SK-N-SH (cell line): ENCODE results near the gene MMD. TPM values are rescaled to one million over a fixed set of nuclear protein-coding genes. Genes with fewer than 3 reads are reported as not detected.
"Not testable (repeated sequence)": the region's sequence is repeated elsewhere in the genome, so short reads cannot be mapped to it uniquely, and the experiment has no call there.

ENCODE experiments used
- CTCF ChIA-PET: fragments of 300-600, 350-600 bp; formaldehyde crosslinking; extraction: SDS; loops from one replicate; lab custom pipeline; 2021; lab: Yijun Ruan, JAX
- POLR2A ChIA-PET: fragments of 350-600 bp; sonication (Branson Sonifier 250); formaldehyde crosslinking; extraction: SDS; loops from one replicate; lab custom pipeline; 2020; ENCODE audit warnings: antibody characterized with exemption, inconsistent platforms; lab: Yijun Ruan, JAX
- DNase-seq: peaks from one replicate; pipeline ENCODE4 v3.0.0; 2012
- H2AFZ ChIP-seq: fragments of 200-600 bp; sonication (generic); 2 replicates; pipeline ENCODE4 v1.8.1; 2016; ENCODE audit warnings: antibody characterized with exemption, mild to moderate bottlenecking, low read depth
- H3F3A ChIP-seq: fragments of 200-600 bp; sonication (generic); replicated peaks from 2 replicates; pipeline ENCODE3; 2016; ENCODE audit warnings: antibody characterized with exemption, mild to moderate bottlenecking; ENCODE audit not compliant: insufficient read depth
- H3K27ac ChIP-seq, 2 experiments: fragments of 200-500 bp in 1 of 2; fragments of 200-600 bp in 1 of 2; sonication (Bioruptor generic) in 1 of 2; sonication (generic), shearing (Covaris generic) in 1 of 2; 2 replicates each; pipeline versions ENCODE4 v1.5.1 to v1.6.1; 2014 to 2016; ENCODE audit warnings: low read depth in 2 of 2, inconsistent platforms in 1 of 2, low read length in 1 of 2, mild to moderate bottlenecking in 1 of 2, mixed read lengths in 1 of 2
- H3K27me3 ChIP-seq: fragments of 200-600 bp; sonication (generic), shearing (Covaris generic); 2 replicates; pipeline ENCODE4 v1.6.1; 2016; ENCODE audit warnings: mixed run types; ENCODE audit not compliant: insufficient read depth
- H3K36me3 ChIP-seq, 2 experiments: fragments of 200-500 bp in 1 of 2; fragments of 200-600 bp in 1 of 2; sonication (Bioruptor generic) in 1 of 2; sonication (generic) in 1 of 2; replicated peaks in 1 of 2; 2 replicates each; pipeline versions ENCODE3 to v1.5.1; 2014 to 2016; ENCODE audit warnings: low read length in 1 of 2, mild to moderate bottlenecking in 1 of 2; ENCODE audit not compliant: insufficient read depth in 2 of 2, control insufficient read depth in 1 of 2
- H3K4me1 ChIP-seq, 2 experiments: fragments of 200-500 bp in 1 of 2; fragments of 200-600 bp in 1 of 2; sonication (Bioruptor generic) in 1 of 2; sonication (generic), shearing (Covaris generic) in 1 of 2; 2 replicates each; pipeline versions ENCODE4 v1.5.1 to v1.6.1; 2014 to 2016; ENCODE audit warnings: low read depth in 1 of 2, low read length in 1 of 2, mixed run types in 1 of 2; ENCODE audit not compliant: insufficient read depth in 2 of 2, control insufficient read depth in 1 of 2
- H3K4me2 ChIP-seq: fragments of 200-600 bp; sonication (generic), shearing (Covaris generic); 2 replicates; pipeline ENCODE4 v1.6.1; 2017; ENCODE audit warnings: mixed run types
- H3K4me3 ChIP-seq, 2 experiments: fragments of 200-500 bp in 1 of 2; fragments of 200-600 bp in 1 of 2; sonication (Bioruptor generic) in 1 of 2; sonication (generic), shearing (Covaris generic) in 1 of 2; 2 replicates each; pipeline versions ENCODE4 v1.5.1 to v1.8.1; 2014 to 2016; ENCODE audit warnings: low read depth in 2 of 2, inconsistent platforms in 1 of 2, low read length in 1 of 2, mild to moderate bottlenecking in 1 of 2, mixed read lengths in 1 of 2, moderate library complexity in 1 of 2
- H3K79me2 ChIP-seq: fragments of 200-600 bp; sonication (generic); 2 replicates; pipeline ENCODE4 v1.8.1; 2017; ENCODE audit warnings: mild to moderate bottlenecking; ENCODE audit not compliant: insufficient read depth
- H3K9ac ChIP-seq: fragments of 200-600 bp; sonication (generic); 2 replicates; pipeline ENCODE4 v1.6.1; 2017; ENCODE audit warnings: mixed run types
- H3K9me2 ChIP-seq: fragments of 200-600 bp; sonication (generic); 2 replicates; pipeline ENCODE4 v1.6.1; 2017; ENCODE audit warnings: mixed run types
- H3K9me3 ChIP-seq: fragments of 200-600 bp; sonication (generic); 2 replicates; pipeline ENCODE4 v1.6.1; 2017; ENCODE audit warnings: mixed run types, mild to moderate bottlenecking, moderate library complexity
- H4K20me1 ChIP-seq: fragments of 200-600 bp; sonication (generic); 2 replicates; pipeline ENCODE4 v1.6.1; 2017; ENCODE audit warnings: mild to moderate bottlenecking, mixed run types; ENCODE audit not compliant: insufficient read depth
- CHD2 ChIP-seq: fragments of 150-350 bp; IDR thresholded peaks from 2 replicates; pipeline ENCODE4 v1.6.1; 2018; ENCODE audit warnings: low read length; ENCODE audit not compliant: partially characterized antibody
- EP300 ChIP-seq, 2 experiments: IDR thresholded peaks; 2 replicates each; pipeline versions ENCODE4 v1.4.0 to v1.6.1; 2012; ENCODE audit warnings: borderline replicate concordance in 1 of 2, low read depth in 1 of 2, low read length in 1 of 2
- EZH2phosphoT487 ChIP-seq: fragments of 200-600 bp; sonication (generic); IDR thresholded peaks from 2 replicates; pipeline ENCODE4 v1.6.1; 2017; ENCODE audit warnings: low read depth, mixed run types, mild to moderate bottlenecking, antibody characterized with exemption, moderate library complexity, borderline replicate concordance
- FOXJ3 ChIP-seq: sonication (generic); formaldehyde crosslinking; IDR thresholded peaks from 2 replicates; pipeline ENCODE4 v1.5.1; 2020; ENCODE audit warnings: mild to moderate bottlenecking, missing genetic modification reagents
- JUND ChIP-seq: IDR thresholded peaks from 2 replicates; pipeline ENCODE4 v1.4.0; 2012
- POLR2AphosphoS5 ChIP-seq: IDR thresholded peaks from 2 replicates; pipeline ENCODE4 v1.6.1; 2012; ENCODE audit warnings: low read depth, low read length
- RAD21 ChIP-seq: IDR thresholded peaks from 2 replicates; pipeline ENCODE4 v1.6.1; 2012; ENCODE audit warnings: mild to moderate bottlenecking, low read length
- YY1 ChIP-seq: IDR thresholded peaks from 2 replicates; pipeline ENCODE4 v1.4.0; 2012; ENCODE audit warnings: low read depth, mild to moderate bottlenecking
- WGBS: methylation state at CpG from one replicate; pipeline ENCODE4 v1.1.6; 2017; ENCODE audit warnings: low lambda C conversion rate; 5-methylcytosine and 5-hydroxymethylcytosine counted together
- polyA plus RNA-seq, 3 experiments: library from polyadenylated mRNA; depleted of rRNA; stranded (reverse); fragments of >200 nt; gene quantifications; 2 replicates each; pipeline ENCODE4 v1.2.3, GENCODE V29; 2012
- TF ChIP-seq, protein P1 (sequence below): IDR thresholded peaks from 2 replicates; pipeline ENCODE4 v1.6.1; 2012; ENCODE audit warnings: mild to moderate bottlenecking, low read depth, low read length, moderate library complexity
- TF ChIP-seq, protein P2 (sequence below): fragments of 150-350 bp; IDR thresholded peaks from 2 replicates; pipeline ENCODE4 v1.6.1; 2016; ENCODE audit warnings: mild to moderate bottlenecking, low read depth, low read length
- TF ChIP-seq, protein P3 (sequence below): IDR thresholded peaks from 2 replicates; pipeline ENCODE4; 2012

Gene MMD
- polyA plus RNA-seq, 1 of the 3 experiments (the other 2 are of a cell fraction) = 10.9 TPM

DNA sequence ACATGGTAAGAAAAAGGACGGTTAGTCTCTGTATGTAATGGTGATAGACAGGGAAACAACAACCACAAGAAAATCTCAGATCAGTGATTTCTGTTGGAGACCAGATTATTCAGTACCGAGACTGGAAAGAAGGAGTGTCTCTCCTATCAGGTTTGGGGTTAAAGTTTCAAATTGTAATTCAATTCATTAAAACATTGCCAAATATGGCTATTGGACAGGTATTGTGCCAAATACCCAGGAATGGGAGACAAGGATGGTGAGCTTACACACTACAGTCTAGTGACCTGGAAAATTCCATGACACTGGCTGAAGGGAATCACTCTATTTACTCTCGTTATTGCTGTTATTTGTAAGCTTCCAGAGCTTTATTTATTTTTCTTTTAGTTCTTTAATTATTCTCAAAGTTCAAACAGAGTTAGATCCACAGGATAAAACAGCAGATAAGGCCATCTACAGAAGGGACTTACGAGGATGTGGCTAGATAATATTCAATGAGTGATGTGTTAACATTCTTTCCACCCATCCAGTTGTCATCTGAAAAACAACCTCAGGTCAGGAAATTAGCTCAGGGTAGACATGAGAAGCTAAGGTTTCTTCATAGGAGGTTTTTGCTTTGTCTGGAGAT, 25.1 kb upstream of the MMD start (continued):
- TF ChIP-seq, protein P1, sequence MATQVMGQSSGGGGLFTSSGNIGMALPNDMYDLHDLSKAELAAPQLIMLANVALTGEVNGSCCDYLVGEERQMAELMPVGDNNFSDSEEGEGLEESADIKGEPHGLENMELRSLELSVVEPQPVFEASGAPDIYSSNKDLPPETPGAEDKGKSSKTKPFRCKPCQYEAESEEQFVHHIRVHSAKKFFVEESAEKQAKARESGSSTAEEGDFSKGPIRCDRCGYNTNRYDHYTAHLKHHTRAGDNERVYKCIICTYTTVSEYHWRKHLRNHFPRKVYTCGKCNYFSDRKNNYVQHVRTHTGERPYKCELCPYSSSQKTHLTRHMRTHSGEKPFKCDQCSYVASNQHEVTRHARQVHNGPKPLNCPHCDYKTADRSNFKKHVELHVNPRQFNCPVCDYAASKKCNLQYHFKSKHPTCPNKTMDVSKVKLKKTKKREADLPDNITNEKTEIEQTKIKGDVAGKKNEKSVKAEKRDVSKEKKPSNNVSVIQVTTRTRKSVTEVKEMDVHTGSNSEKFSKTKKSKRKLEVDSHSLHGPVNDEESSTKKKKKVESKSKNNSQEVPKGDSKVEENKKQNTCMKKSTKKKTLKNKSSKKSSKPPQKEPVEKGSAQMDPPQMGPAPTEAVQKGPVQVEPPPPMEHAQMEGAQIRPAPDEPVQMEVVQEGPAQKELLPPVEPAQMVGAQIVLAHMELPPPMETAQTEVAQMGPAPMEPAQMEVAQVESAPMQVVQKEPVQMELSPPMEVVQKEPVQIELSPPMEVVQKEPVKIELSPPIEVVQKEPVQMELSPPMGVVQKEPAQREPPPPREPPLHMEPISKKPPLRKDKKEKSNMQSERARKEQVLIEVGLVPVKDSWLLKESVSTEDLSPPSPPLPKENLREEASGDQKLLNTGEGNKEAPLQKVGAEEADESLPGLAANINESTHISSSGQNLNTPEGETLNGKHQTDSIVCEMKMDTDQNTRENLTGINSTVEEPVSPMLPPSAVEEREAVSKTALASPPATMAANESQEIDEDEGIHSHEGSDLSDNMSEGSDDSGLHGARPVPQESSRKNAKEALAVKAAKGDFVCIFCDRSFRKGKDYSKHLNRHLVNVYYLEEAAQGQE = no peak
- TF ChIP-seq, protein P2, sequence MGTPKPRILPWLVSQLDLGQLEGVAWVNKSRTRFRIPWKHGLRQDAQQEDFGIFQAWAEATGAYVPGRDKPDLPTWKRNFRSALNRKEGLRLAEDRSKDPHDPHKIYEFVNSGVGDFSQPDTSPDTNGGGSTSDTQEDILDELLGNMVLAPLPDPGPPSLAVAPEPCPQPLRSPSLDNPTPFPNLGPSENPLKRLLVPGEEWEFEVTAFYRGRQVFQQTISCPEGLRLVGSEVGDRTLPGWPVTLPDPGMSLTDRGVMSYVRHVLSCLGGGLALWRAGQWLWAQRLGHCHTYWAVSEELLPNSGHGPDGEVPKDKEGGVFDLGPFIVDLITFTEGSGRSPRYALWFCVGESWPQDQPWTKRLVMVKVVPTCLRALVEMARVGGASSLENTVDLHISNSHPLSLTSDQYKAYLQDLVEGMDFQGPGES = no peak
- no peak for TF ChIP-seq CHD2
- TF ChIP-seq JUND = no peak
- TF ChIP-seq EP300 (IDR thresholded peaks at IDR 0.05; ENCODE audit: borderline replicate concordance in 1 of 2, low read depth in 1 of 2, low read length in 1 of 2) = no peak
- TF ChIP-seq POLR2AphosphoS5 = no peak
- TF ChIP-seq FOXJ3 (CRISPR knock-in tag) = no peak
- TF ChIP-seq RAD21 = no peak
- TF ChIP-seq YY1 = no peak
- no peak for TF ChIP-seq EZH2phosphoT487
- TF ChIP-seq, protein P3, sequence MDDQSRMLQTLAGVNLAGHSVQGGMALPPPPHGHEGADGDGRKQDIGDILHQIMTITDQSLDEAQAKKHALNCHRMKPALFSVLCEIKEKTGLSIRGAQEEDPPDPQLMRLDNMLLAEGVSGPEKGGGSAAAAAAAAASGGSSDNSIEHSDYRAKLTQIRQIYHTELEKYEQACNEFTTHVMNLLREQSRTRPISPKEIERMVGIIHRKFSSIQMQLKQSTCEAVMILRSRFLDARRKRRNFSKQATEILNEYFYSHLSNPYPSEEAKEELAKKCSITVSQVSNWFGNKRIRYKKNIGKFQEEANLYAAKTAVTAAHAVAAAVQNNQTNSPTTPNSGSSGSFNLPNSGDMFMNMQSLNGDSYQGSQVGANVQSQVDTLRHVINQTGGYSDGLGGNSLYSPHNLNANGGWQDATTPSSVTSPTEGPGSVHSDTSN = no peak

DNA sequence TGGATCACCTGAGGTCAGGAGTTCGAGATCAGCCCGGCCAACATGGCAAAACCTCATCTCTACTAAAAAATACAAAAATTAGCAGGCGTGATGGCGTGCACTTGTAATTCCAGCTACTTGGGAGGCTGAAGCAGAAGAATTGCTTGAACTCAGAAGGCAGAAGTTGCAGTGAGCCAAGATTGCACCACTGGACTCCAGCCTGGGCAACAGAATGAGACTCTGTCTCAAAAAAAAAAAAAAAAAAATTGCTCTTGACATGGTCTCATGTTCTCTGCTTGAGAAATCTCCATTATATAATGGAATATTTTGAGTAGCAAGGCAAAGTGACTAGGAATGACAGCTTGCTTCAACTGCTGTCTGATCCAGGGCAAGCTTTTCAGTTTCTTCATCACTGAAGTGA, 24.4 kb upstream of the MMD start:
- H3K9me2 ChIP-seq, DNase-seq, H3K27me3 ChIP-seq, H3K9ac ChIP-seq, H3K4me2 ChIP-seq, H3K4me3 ChIP-seq, H4K20me1 ChIP-seq, H3K9me3 ChIP-seq, H3F3A ChIP-seq, H3K27ac ChIP-seq, POLR2A ChIA-PET, H3K36me3 ChIP-seq, H3K79me2 ChIP-seq, H2AFZ ChIP-seq, CTCF ChIA-PET: not testable (repeated sequence)
- 93% methylated on average over 4 of the region's 4 CpGs for WGBS
- peaks cover 20 to 35% of the 10 kb centered on the region in 2 experiments; a peak in 2 of 4 replicates for H3K4me1 ChIP-seq
